Omental fat pad (tissue), 4 donors: ENCODE data around the gene FTCD. TPM values are rescaled to one million over a fixed set of nuclear protein-coding genes. Genes with fewer than 3 reads are reported as not detected.

Experiments
- ATAC-seq: fragments of 150-250 bp; one replicate; pipeline ENCODE4 v1.9.1; 2016; ENCODE audit warnings: mild to moderate bottlenecking, moderate library complexity; ENCODE audit not compliant: low FRiP score
- DNase-seq: peaks from one replicate; pipeline ENCODE4 v3.0.0-alpha.2; 2019; ENCODE audit warnings: low spot score
- total RNA-seq, 4 donors: library from RNA; depleted of rRNA; stranded (reverse); fragments of >200 nt; gene quantifications; one replicate each; pipeline ENCODE4 v1.1.0, GENCODE V29; 2016
- TF ChIP-seq, protein P1 (sequence below), 3 donors: fragments of 450-650 bp; IDR thresholded peaks; one replicate each; pipeline ENCODE4 v1.5.1; 2016 to 2017; ENCODE audit warnings: antibody characterized with exemption in 3 of 3, mild to moderate bottlenecking in 3 of 3, moderate library complexity in 2 of 3

The FTCD gene
- total RNA-seq, 4 donors from 2014 or later, result not detected

DNA sequence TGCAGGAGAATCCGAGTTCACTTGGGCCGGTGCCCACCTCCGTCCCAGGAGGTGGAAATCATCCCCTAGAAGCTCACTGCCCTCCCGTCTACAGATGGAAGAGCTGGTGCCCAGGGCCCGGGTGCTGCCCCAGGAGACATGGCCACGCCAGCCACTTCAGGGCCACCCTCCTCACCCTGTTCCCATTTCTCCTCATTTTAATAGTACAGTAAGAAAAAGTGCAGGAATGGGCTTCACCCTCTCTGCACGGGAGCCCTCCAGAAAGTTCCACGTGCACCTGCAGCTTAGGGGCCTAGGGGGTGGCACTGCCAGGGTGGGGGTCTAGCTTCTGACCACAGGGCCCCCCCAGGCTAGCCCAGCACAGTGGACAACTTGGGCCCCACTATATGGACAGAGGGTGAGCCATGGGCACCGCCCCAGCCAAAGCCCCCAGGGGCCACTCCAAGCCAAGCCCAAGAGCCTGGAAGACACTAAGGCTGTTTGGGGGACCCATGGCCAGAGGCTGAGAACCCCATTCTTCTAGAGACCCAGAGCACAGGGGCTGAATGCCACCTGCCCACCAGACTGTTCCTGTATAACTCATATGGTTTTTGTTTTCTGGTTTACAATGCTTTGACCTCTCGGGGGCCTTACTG lies 3.4 kb upstream of the FTCD start:
- TF ChIP-seq, protein P1, sequence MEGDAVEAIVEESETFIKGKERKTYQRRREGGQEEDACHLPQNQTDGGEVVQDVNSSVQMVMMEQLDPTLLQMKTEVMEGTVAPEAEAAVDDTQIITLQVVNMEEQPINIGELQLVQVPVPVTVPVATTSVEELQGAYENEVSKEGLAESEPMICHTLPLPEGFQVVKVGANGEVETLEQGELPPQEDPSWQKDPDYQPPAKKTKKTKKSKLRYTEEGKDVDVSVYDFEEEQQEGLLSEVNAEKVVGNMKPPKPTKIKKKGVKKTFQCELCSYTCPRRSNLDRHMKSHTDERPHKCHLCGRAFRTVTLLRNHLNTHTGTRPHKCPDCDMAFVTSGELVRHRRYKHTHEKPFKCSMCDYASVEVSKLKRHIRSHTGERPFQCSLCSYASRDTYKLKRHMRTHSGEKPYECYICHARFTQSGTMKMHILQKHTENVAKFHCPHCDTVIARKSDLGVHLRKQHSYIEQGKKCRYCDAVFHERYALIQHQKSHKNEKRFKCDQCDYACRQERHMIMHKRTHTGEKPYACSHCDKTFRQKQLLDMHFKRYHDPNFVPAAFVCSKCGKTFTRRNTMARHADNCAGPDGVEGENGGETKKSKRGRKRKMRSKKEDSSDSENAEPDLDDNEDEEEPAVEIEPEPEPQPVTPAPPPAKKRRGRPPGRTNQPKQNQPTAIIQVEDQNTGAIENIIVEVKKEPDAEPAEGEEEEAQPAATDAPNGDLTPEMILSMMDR (IDR thresholded peaks at IDR 0.05), result no peak
- ATAC-seq (no peak), DNase-seq (peak; percentile 16)

DNA sequence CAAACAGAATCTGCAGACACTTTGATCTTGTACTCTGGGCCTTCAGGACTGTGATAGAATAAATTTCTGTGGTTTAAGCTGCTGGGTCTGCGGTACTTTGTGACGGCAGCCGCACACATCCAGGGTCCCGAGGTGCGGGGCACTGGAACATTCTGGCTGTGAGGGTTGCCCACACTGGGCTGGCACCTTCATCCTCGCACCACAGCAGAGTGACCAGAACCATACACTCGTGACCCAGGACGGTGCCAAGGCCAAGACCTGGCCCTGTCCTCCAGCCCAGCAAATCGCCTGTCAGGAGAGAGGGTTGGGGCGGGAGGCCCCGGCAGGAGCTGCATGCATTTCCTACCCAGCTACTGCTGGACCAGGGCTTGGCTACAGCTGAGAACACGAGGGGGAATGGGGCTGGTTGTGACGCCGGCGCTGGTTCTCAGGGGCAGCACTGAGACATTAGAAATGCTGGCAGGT lies 2.6 kb upstream of the FTCD start:
- TF ChIP-seq, protein P1 (IDR thresholded peaks at IDR 0.05), result no peak
- ATAC-seq (no peak), DNase-seq (peak; percentile 18)

DNA sequence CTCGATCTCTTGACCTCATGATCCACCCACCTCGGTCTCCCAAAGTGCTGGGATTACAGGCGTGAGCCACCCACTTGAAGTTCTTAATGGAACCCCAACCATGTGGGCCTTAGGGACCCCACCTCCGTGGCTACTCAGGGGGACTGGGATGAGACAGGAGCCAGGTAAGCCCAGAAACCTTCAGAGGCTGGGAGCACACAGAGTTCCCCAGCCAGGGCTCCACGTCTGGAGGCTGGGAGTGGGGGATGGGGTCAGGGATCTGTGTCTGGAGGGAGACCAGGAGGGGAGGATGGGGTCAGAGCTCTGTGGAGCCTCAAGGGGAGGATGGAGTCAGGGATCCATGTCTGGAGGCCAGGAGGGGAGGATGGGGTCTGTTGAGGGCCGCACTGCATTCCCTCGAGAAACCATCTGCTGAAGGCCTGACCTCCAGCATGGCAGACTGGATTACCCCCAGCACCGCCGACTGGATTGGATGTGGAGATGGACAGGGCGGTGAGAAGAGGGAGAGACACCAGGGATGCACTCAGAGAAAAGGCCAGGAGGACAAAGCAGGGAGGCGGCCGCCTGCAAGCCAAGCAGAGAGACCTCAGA lies 2.1 kb upstream of the FTCD start:
- TF ChIP-seq, protein P1 (IDR thresholded peaks at IDR 0.05), result no peak
- ATAC-seq, result no peak
- peak; percentile 17 for DNase-seq

DNA sequence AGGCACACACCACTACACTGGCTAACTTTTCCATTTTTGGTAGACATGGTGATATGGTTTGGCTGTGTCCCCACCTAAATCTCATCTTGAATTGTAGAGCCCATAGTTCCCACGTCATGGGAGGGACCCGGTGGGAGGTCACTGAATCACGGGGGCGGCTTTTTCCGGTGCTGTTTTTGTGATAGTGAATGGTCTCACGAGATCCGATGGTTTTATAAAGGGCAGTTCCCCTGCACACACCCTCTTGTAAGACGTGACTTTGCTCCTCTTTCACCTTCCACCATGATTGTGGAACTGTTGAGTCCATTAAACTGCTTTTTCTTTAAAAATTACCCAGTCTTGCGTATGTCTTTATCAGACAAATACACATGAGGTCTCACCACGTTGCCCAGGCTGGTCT lies 1.3 kb upstream of the FTCD start:
- TF ChIP-seq, protein P1 (IDR thresholded peaks at IDR 0.05), result no peak
- DNase-seq (peak; percentile 7), ATAC-seq (no peak)

DNA sequence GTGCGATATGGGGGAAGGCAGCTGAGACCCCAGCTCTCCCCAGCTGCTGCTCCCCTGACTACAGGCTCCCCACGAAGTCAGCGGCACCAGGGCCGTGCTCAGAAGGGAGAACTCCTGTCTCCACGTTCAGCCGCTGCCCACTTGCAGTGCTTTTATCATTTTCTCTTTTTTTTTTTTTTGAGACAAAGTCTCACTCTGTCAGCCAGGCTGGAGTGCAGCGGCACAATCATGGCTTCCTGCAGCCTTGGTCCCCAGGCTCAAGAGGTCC lies 933 bp upstream of the FTCD start:
- TF ChIP-seq, protein P1 (IDR thresholded peaks at IDR 0.05), result no peak
- ATAC-seq (no peak), DNase-seq (peak; percentile 12)

DNA sequence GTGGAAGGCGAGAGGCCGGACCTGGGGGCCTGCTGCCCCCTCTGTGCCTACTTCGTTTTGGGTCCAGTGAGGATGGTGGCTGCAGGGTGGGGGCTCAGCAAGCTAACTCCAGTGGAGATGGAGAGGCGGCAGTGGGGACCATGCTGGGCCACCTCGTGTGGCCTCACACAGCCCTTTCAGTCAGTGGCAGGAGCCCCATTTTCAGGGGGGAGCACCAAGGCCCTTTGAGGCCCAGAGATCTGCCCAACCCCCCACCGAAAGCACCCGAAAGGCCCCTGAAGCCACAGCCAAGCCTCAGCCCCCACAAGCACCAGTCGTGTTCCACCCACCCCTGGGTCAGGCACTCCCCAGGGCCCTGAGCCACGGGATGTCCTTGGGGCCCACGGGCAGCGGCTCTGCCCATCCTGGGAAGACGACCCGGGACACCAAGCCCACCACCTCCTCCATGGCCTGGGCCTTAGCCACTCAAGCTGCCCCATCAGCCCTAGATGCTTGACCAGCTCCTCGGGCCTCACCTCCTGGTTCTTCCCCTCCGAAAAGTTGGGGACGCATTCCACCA lies 345 bp downstream of the FTCD start:
- TF ChIP-seq, protein P1 (IDR thresholded peaks at IDR 0.05), result no peak
- DNase-seq, result peak; percentile 2
- ATAC-seq, result no peak
